Inflammatory macrophage treated with lipopolysaccharide for 1 hour (primary cell): Measurements from ENCODE around the gene DDX19B.
"Not testable (repeated sequence)": the region's sequence is repeated elsewhere in the genome, so short reads cannot be mapped to it uniquely, and the experiment has no call there.

ENCODE experiments used
- DNase-seq, 2 donors: peaks; one replicate each; pipeline ENCODE4 v3.0.0-alpha.2; 2020 to 2022

Gene DDX19B

GRCh38 chr16:70364399-70364798 lies 65.4 kb downstream of the DDX19B start:
- no peak for DNase-seq

GRCh38 chr16:70370145-70370544 lies 71.2 kb downstream of the DDX19B start:
- DNase-seq = not testable (repeated sequence)

- DNase-seq = no peak
These were observed 71.9 kb downstream of the DDX19B start for GRCh38 chr16:70370924-70371323.

- DNase-seq = no peak
These were observed 74.1 kb downstream of the DDX19B start for GRCh38 chr16:70372921-70373728.

- DNase-seq = no peak
These were observed 75.2 kb downstream of the DDX19B start for GRCh38 chr16:70374213-70374612.

GRCh38 chr16:70375636-70376611 lies 76.9 kb downstream of the DDX19B start:
- DNase-seq = no peak

- no peak for DNase-seq
These were observed 78.8 kb downstream of the DDX19B start for GRCh38 chr16:70377782-70378181.

- no peak for DNase-seq
These were observed 80.0 kb downstream of the DDX19B start for GRCh38 chr16:70378869-70379493.

GRCh38 chr16:70380248-70380918 lies 81.4 kb downstream of the DDX19B start:
- peak; percentile 55 to 58 for DNase-seq

GRCh38 chr16:70380919-70381603 lies 82.1 kb downstream of the DDX19B start:
- peak; percentile 92 to 96 for DNase-seq

- DNase-seq = no peak
These were observed 82.8 kb downstream of the DDX19B start for GRCh38 chr16:70381604-70382342.

- DNase-seq = no peak
These were observed 84.5 kb downstream of the DDX19B start for GRCh38 chr16:70383421-70383960.
